H1 (cell line): Measurements from ENCODE around the gene ZBED4. TPM values are rescaled to one million over a fixed set of nuclear protein-coding genes. Genes with fewer than 3 reads are reported as not detected.

Experiments
- CHD2 ChIP-seq: IDR thresholded peaks from 2 replicates; pipeline ENCODE4 v1.6.1; 2012; ENCODE audit warnings: low read length, improper control_type of control experiment
- POU5F1 ChIP-seq: IDR thresholded peaks from 2 replicates; pipeline ENCODE4 v1.6.1; 2011; ENCODE audit warnings: low read depth, mild to moderate bottlenecking, low read length, moderate library complexity
- YY1 ChIP-seq: IDR thresholded peaks from 2 replicates; pipeline ENCODE4 v1.6.1; 2011; ENCODE audit warnings: low read depth, mild to moderate bottlenecking, low read length
- polyA plus RNA-seq, 7 experiments: library from polyadenylated mRNA; depleted of rRNA in 3 of 7; stranded (reverse) in 5 of 7; unstranded in 2 of 7; fragments of >200 nt in 5 of 7; fragments of 200-250 nt in 2 of 7; gene quantifications; 1 replicate in 5 of 7; 2 replicates in 1 of 7; 4 replicates in 1 of 7; pipeline versions ENCODE4 v1.2.1 to v1.2.3, GENCODE V29; 2011 to 2013; ENCODE audit warnings: missing spikeins in 2 of 7, mixed read lengths in 2 of 7
- total RNA-seq: library from RNA; stranded (reverse); fragmentation: NEBNext Ultra II Directional; extraction: Animal tissue kit (Norgen Biotek cat#: 25700); gene quantifications from 2 replicates; pipeline ENCODE4 v1.2.1, GENCODE V29; 2021
- TF ChIP-seq, protein P1 (sequence below), 3 experiments: IDR thresholded peaks; 1 replicate in 2 of 3; 2 replicates in 1 of 3; pipeline versions ENCODE4 v1.5.1 to v1.6.1; 2011; ENCODE audit warnings: low read length in 3 of 3, mild to moderate bottlenecking in 3 of 3, inconsistent platforms in 2 of 3, low read depth in 1 of 3, moderate library complexity in 1 of 3; ENCODE audit not compliant: insufficient read depth in 1 of 3; ENCODE audit errors: control extremely low read depth in 1 of 3

Gene ZBED4
- total and polyA plus RNA-seq, 2 of the 8 experiments (the other 6 are each of a cell fraction or from before 2014, with no cell fraction given), result 11.0 to 28.3 TPM

DNA sequence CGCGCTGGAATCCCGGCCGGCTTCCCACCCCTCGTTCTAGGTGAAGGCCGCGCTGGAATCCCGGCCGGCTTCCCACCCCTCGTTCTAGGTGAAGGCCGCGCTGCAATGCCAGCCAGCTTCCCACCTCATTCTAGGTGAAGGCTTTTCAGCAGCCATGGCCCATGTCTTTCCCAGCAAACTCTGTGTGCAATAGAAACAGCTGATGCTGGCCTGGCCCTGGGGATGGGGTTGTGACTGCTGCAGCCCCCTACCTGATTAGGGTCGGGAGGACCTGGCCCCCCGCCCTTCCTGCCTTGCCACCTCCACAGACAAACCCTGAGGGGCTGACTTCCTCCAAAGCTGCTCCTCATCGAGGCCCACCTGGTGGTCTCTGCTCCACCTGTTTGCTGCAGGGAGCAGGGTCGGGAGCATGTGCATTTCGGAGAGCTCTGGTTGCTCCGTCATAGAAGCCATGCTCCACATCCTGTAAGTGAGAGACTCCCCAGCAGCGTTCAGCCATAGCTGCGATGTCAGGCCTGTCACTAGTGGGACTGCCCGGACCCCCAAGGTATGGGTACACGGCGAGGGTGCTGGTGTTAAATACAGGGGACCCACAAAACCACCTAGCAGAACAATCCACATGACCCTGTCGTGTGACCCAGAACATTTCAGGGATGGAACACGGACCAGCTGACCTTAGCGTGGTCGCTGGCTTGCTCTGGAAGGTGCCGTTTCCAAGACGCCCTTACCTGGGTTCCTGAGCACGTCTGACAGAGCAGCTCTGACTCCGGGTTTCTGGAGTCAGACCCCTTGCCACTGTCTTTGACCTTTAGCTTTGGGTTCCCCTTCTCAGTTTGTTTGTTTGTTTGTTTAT, 3.3 kb downstream of the ZBED4 start (continued):
- TF ChIP-seq YY1, result no peak
- TF ChIP-seq CHD2, result no peak
- no peak for TF ChIP-seq POU5F1
- TF ChIP-seq, protein P1, sequence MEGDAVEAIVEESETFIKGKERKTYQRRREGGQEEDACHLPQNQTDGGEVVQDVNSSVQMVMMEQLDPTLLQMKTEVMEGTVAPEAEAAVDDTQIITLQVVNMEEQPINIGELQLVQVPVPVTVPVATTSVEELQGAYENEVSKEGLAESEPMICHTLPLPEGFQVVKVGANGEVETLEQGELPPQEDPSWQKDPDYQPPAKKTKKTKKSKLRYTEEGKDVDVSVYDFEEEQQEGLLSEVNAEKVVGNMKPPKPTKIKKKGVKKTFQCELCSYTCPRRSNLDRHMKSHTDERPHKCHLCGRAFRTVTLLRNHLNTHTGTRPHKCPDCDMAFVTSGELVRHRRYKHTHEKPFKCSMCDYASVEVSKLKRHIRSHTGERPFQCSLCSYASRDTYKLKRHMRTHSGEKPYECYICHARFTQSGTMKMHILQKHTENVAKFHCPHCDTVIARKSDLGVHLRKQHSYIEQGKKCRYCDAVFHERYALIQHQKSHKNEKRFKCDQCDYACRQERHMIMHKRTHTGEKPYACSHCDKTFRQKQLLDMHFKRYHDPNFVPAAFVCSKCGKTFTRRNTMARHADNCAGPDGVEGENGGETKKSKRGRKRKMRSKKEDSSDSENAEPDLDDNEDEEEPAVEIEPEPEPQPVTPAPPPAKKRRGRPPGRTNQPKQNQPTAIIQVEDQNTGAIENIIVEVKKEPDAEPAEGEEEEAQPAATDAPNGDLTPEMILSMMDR (IDR thresholded peaks at IDR 0.05; ENCODE audit: control extremely low read depth in 1 of 3, insufficient read depth in 1 of 3, low read depth in 1 of 3, low read length in 3 of 3), result no peak
